MCF 10A (cell line): ENCODE results near the gene KRT71. TPM values are rescaled to one million over a fixed set of nuclear protein-coding genes. Genes with fewer than 3 reads are reported as not detected.
"Not testable (repeated sequence)": the region's sequence is repeated elsewhere in the genome, so short reads cannot be mapped to it uniquely, and the experiment has no call there.

Experiments used
- BruUV-seq: library from RNA; stranded (reverse); fragments of 400-500 nt; replicated peaks from 2 replicates; lab custom pipeline; 2021; lab: Mats Ljungman, UMichigan
- CTCF ChIA-PET: fragments of 300-600 bp; sonication (Branson Sonifier 250); formaldehyde crosslinking; extraction: SDS; loops from one replicate; lab custom pipeline; 2021; ENCODE audit warnings: antibody characterized with exemption, inconsistent platforms; lab: Yijun Ruan, JAX
- POLR2A ChIA-PET: fragments of 300-600, 350-650 bp; sonication (Branson Sonifier 250); formaldehyde crosslinking; extraction: SDS; loops from one replicate; lab custom pipeline; 2020; ENCODE audit warnings: antibody characterized with exemption, inconsistent platforms; lab: Yijun Ruan, JAX
- DNase-seq: peaks from one replicate; pipeline ENCODE4 v3.0.0-alpha.2; 2018; ENCODE audit not compliant: unreplicated experiment
- H3K27ac Mint-ChIP-seq: one replicate; pipeline ENCODE4 v1.8.0; 2022; ENCODE audit warnings: mild to moderate bottlenecking, low read depth, mixed read lengths; ENCODE audit not compliant: unreplicated experiment
- H3K27me3 Mint-ChIP-seq: one replicate; pipeline ENCODE4 v1.8.0; 2022; ENCODE audit warnings: mixed read lengths; ENCODE audit not compliant: insufficient read depth, unreplicated experiment
- H3K36me3 Mint-ChIP-seq: one replicate; pipeline ENCODE4 v1.8.0; 2022; ENCODE audit warnings: mild to moderate bottlenecking, moderate library complexity, mixed read lengths; ENCODE audit not compliant: insufficient read depth, unreplicated experiment
- H3K4me1 Mint-ChIP-seq: one replicate; pipeline ENCODE4 v1.8.0; 2022; ENCODE audit warnings: mixed read lengths; ENCODE audit not compliant: insufficient read depth, unreplicated experiment
- H3K4me3 Mint-ChIP-seq: one replicate; pipeline ENCODE4 v1.8.0; 2022; ENCODE audit warnings: mild to moderate bottlenecking, moderate library complexity, mixed read lengths; ENCODE audit not compliant: unreplicated experiment
- H3K9me3 Mint-ChIP-seq: one replicate; pipeline ENCODE4 v1.8.0; 2022; ENCODE audit warnings: mixed read lengths; ENCODE audit not compliant: unreplicated experiment
- intact Hi-C: fragments of 100-400 bp; cut with micrococcal nuclease; formaldehyde crosslinking; loops from 2 replicates; pipeline ENCODE4 v1.14.1; 2022
- total RNA-seq: library from RNA; stranded (reverse); gene quantifications from 2 replicates; pipeline ENCODE4 v1.2.3, GENCODE V29; 2022
- TF ChIP-seq, protein P1 (sequence below): fragments of 200-600 bp; IDR thresholded peaks from one replicate; pipeline ENCODE4 v1.8.0; 2022; ENCODE audit warnings: antibody characterized with exemption, mild to moderate bottlenecking; ENCODE audit not compliant: unreplicated experiment

The KRT71 gene
- total RNA-seq, 1 experiment from 2014 or later, result not detected

DNA sequence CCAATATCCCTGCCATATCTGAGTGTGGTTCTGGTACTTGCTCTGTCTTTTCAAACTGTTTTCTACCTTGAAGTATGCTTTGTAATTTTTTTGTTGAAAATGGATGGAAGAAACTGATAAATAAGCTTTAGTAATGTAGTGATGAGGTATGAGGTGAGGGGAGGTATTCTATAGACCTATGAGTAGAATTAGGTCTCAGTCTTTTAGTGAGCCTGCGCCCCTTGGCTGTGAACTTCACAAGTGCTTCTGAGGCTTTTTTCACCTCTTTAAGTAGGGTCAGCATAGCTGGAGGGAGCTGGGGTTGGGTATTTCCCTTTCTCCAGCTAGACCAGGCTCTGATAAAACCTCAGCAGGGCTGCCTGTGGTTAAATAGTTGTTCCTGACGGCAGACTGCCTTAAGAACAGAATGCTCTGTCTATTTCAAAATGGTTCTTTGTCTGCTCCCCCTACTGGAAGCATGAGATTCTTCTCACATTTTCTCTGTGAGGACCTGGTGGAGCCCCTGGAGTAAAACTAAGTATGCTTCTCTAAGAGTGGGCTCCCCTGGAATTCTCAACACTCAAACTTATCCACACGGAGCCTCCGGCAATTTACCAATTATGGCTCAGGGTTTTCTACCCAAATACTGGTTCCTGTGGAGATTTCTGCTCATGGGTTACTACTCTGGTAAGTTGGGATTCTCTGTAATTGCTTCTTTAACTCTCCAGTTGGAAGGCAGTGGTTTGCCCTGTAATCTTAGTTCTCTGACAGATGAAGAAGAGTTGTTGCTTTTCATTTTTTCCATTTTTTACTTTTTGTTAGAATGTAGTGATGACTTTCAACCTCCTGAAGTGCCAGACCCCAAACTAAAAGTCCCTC, 45.9 kb downstream of the KRT71 start:
- POLR2A ChIA-PET, result interaction anchor here (0.6 to 28.5 kb wide), 12 partner anchors 6 to 371 kb away, joined by 3 to 1235 read pairs (median 4); partner anchors contain the start of genes KRT5, KRT6A and KRT6B
- no TSS peak for BruUV-seq
- peak; percentile 75 for DNase-seq

DNA sequence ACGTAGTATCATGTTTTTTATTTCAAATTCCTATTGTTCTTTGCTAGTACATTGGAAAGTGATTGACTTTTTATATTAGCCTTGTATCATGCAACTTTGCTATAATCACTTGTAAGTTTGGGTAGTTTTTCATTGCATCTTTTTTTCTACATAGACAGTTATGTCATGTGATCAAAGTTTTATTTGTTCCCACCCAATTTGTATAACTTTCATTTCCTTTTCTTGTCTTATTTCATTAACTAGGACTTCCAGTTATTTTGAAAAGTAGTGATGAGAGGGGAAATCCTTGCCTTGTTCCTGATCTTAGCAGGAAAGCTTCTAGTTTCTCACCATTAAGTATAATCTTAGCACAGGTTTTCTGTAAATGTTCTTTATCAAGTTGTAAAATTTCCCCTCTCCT, 50.1 kb downstream of the KRT71 start:
- ChIA-PET POLR2A (interaction anchor here (0.8 to 28.5 kb wide), 3 partner anchors 9 to 119 kb away, joined by 3 to 1235 read pairs (median 1235); partner anchors contain the start of genes KRT5 and KRT6A), CTCF (interaction anchor here (0.7 to 1.5 kb wide), 2 partner anchors 105 to 377 kb away, joined by 3 to 4 read pairs; no protein-coding TSS in a partner anchor)
- H3K27ac Mint-ChIP-seq, result no peak overlapping the region
- H3K4me3 Mint-ChIP-seq, result no peak overlapping the region
- BruUV-seq, result no TSS peak
- TF ChIP-seq, protein P1, sequence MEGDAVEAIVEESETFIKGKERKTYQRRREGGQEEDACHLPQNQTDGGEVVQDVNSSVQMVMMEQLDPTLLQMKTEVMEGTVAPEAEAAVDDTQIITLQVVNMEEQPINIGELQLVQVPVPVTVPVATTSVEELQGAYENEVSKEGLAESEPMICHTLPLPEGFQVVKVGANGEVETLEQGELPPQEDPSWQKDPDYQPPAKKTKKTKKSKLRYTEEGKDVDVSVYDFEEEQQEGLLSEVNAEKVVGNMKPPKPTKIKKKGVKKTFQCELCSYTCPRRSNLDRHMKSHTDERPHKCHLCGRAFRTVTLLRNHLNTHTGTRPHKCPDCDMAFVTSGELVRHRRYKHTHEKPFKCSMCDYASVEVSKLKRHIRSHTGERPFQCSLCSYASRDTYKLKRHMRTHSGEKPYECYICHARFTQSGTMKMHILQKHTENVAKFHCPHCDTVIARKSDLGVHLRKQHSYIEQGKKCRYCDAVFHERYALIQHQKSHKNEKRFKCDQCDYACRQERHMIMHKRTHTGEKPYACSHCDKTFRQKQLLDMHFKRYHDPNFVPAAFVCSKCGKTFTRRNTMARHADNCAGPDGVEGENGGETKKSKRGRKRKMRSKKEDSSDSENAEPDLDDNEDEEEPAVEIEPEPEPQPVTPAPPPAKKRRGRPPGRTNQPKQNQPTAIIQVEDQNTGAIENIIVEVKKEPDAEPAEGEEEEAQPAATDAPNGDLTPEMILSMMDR, result no peak
- no peaks in the 10 kb centered on the region for H3K36me3 Mint-ChIP-seq
- no peak for DNase-seq
- intact Hi-C loops, result no loop called here
- H3K27me3 Mint-ChIP-seq, result no peaks in the 10 kb centered on the region
- H3K4me1 Mint-ChIP-seq, result peaks cover 42% of the 10 kb centered on the region
- H3K9me3 Mint-ChIP-seq, result peaks cover 7% of the 10 kb centered on the region

More for the DNA sequence above, 45.9 kb downstream of the KRT71 start:
- Mint-ChIP-seq H3K36me3 (no peaks in the 10 kb centered on the region), H3K9me3 (peaks cover 7% of the 10 kb centered on the region), H3K27me3 (no peaks in the 10 kb centered on the region), H3K4me1 (peaks cover 18% of the 10 kb centered on the region), H3K4me3 (no peak overlapping the region), H3K27ac (peak overlapping the region; percentile 4)
- TF ChIP-seq, protein P1, result peak; percentile 50
- CTCF ChIA-PET, result interaction anchor here (0.6 to 4.9 kb wide), 33 partner anchors 10 to 378 kb away, joined by 3 to 50 read pairs (median 4); partner anchors contain the start of genes KRT5, KRT6A, KRT6C and KRT84
- intact Hi-C loops, result loop anchor here (1.0 to 5.0 kb wide), 2 partner anchors 65 to 116 kb away; no protein-coding TSS in a partner anchor

DNA sequence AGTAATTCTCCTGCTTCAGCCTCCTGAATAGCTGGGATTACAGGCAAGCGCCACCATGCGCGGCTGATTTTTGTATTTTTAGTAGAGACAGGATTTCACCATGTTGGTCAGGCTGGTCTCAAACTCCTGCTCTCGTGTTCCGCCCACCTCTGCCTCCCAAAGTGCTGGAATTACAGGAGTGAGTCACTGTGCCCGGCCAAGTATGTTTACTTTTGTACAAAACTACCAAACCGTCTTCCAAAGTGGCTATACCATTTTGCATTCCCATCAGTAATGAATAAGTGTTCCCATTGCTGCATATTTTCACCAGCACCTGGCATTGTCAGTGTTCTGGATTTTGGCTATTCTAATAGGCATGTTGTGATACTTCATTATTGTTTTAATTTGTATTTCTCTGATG, 51.5 kb downstream of the KRT71 start:
- H3K36me3 Mint-ChIP-seq, result no peaks in the 10 kb centered on the region
- H3K27ac Mint-ChIP-seq, result no peak overlapping the region
- no peaks in the 10 kb centered on the region for H3K27me3 Mint-ChIP-seq
- TF ChIP-seq, protein P1, result no peak
- peaks cover 7% of the 10 kb centered on the region for H3K9me3 Mint-ChIP-seq
- no peak overlapping the region for H3K4me3 Mint-ChIP-seq
- CTCF ChIA-PET, result interaction anchor here (0.9 to 1.2 kb wide), 2 partner anchors 17 to 345 kb away, joined by 3 to 4 read pairs; no protein-coding TSS in a partner anchor
- no TSS peak for BruUV-seq
- H3K4me1 Mint-ChIP-seq, result peaks cover 42% of the 10 kb centered on the region
- DNase-seq, result peak; percentile 73
- intact Hi-C loops, result no loop called here
- POLR2A ChIA-PET, result interaction anchor here (1.6 to 28.5 kb wide), 3 partner anchors 7 to 106 kb away, joined by 4 to 1235 read pairs (median 1235); partner anchors contain the start of genes KRT5 and KRT6A

DNA sequence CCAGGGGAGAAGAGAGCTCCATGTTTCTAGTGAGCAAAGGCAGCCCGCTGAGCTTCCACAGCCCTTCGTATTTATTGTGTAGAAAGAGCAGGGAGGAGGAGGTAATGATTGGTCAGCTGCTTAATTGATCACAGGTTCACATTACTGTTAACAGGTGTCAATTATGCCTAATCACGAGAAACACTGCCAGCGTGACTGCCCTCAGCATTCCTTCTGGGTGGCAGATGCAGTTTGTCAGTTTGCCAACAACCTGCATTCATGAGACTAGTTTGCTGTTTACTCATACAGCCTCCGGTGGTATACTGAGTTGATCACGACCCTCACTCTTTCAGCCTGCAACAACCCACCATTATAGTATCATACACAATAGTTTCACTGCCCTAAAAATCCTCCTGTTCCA, 52.4 kb downstream of the KRT71 start:
- H3K27ac Mint-ChIP-seq, H3K4me3 Mint-ChIP-seq, H3K27me3 Mint-ChIP-seq, intact Hi-C loops, DNase-seq, BruUV-seq, H3K36me3 Mint-ChIP-seq, H3K9me3 Mint-ChIP-seq: not testable (repeated sequence)
- POLR2A ChIA-PET, result interaction anchor here (1.2 to 28.5 kb wide), 6 partner anchors 6 to 365 kb away, joined by 4 to 1235 read pairs (median 4); partner anchors contain the start of genes KRT5 and KRT6A
- CTCF ChIA-PET, result interaction anchor here (0.6 to 1.5 kb wide), 8 partner anchors 15 to 480 kb away, joined by 3 to 7 read pairs (median 4); no protein-coding TSS in a partner anchor
- H3K4me1 Mint-ChIP-seq, result peaks cover 50% of the 10 kb centered on the region
